Measurements from ENCODE around the gene NXPE3.

NXPE3 gene

GRCh38 chr3:101803173-101803782 is 24.3 kb downstream of the NXPE3 start:
- DNase-seq = no peak

GRCh38 chr3:101803939-101804338 is 24.9 kb downstream of the NXPE3 start:
- DNase-seq = no peak

GRCh38 chr3:101806491-101806890 is 27.5 kb downstream of the NXPE3 start:
- DNase-seq = no peak

- no peak for DNase-seq
Measured at GRCh38 chr3:101807888-101808287, 28.9 kb downstream of the NXPE3 start.

- no peak for DNase-seq
Measured at GRCh38 chr3:101809178-101810021, 30.4 kb downstream of the NXPE3 start.

GRCh38 chr3:101810022-101810418 is 31.0 kb downstream of the NXPE3 start:
- no peak for DNase-seq

- DNase-seq = no peak
Measured at GRCh38 chr3:101811875-101812274, 32.9 kb downstream of the NXPE3 start.

- no peak for DNase-seq
Measured at GRCh38 chr3:101812895-101813294, 33.9 kb downstream of the NXPE3 start.

- DNase-seq = no peak
Measured at GRCh38 chr3:101813817-101814440, 34.9 kb downstream of the NXPE3 start.

GRCh38 chr3:101814835-101815234 is 35.8 kb downstream of the NXPE3 start:
- DNase-seq = no peak

- DNase-seq = no peak
Measured at GRCh38 chr3:101816215-101817149, 37.5 kb downstream of the NXPE3 start.

GRCh38 chr3:101817992-101818391 is 39.0 kb downstream of the NXPE3 start:
- DNase-seq = no peak

- DNase-seq = no peak
Measured at GRCh38 chr3:101819649-101820206, 40.7 kb downstream of the NXPE3 start.

- no peak for DNase-seq
Measured at GRCh38 chr3:101821503-101821902, 42.5 kb downstream of the NXPE3 start.

GRCh38 chr3:101823525-101823924 is 44.5 kb downstream of the NXPE3 start:
- no peak for DNase-seq

- no peak for DNase-seq
Measured at GRCh38 chr3:101824702-101825101, 45.7 kb downstream of the NXPE3 start.

GRCh38 chr3:101825904-101826445 is 47.0 kb downstream of the NXPE3 start:
- DNase-seq = no peak

- no peak for DNase-seq
Measured at GRCh38 chr3:101827211-101828174, 48.5 kb downstream of the NXPE3 start.

- DNase-seq = no peak
Measured at GRCh38 chr3:101828276-101828675, 49.3 kb downstream of the NXPE3 start.

- no peak for DNase-seq
Measured at GRCh38 chr3:101828691-101829436, 49.9 kb downstream of the NXPE3 start.
